H1 (cell line): ENCODE data around the gene TBC1D9. TPM values are rescaled to one million over a fixed set of nuclear protein-coding genes. Genes with fewer than 3 reads are reported as not detected.

Experiments used
- CTCF ChIA-PET: fragments of 300-600 bp; sonication (Branson Sonifier 250); formaldehyde crosslinking; loops from one replicate; lab custom pipeline; 2021; ENCODE audit not compliant: partially characterized antibody; lab: Charles Lee
- POLR2A ChIA-PET: fragments of 300-600 bp; sonication (Branson Sonifier 250); formaldehyde crosslinking; loops from one replicate; lab custom pipeline; 2021; ENCODE audit warnings: inconsistent platforms; ENCODE audit not compliant: partially characterized antibody; lab: Charles Lee
- DNase-seq, 2 experiments: peaks; one replicate each; pipeline versions ENCODE4 v3.0.0 to v3.0.0-alpha.2; 2010 to 2022; ENCODE audit warnings: low spot score in 2 of 2, low read depth in 1 of 2, mixed read lengths in 1 of 2
- FAIRE-seq: peaks from 2 replicates; lab custom pipeline; 2011; peaks lifted over from hg19 to GRCh38; lab: Jason Lieb, UNC
- H2AFZ ChIP-seq: 2 replicates; pipeline ENCODE4 v1.8.1; 2012; ENCODE audit warnings: low read length, inconsistent platforms
- H2AK5ac ChIP-seq: 2 replicates; pipeline ENCODE4 v1.6.1; 2013; ENCODE audit warnings: low read depth, low read length
- H2BK120ac ChIP-seq: replicated peaks from 2 replicates; pipeline ENCODE3; 2013; ENCODE audit warnings: low read depth, low read length, inconsistent platforms
- H2BK12ac ChIP-seq: 2 replicates; pipeline ENCODE4 v1.6.1; 2013; ENCODE audit warnings: low read depth, low read length
- H2BK15ac ChIP-seq: 2 replicates; pipeline ENCODE4 v1.6.1; 2013; ENCODE audit warnings: low read length
- H2BK20ac ChIP-seq: 2 replicates; pipeline ENCODE4 v1.6.1; 2013; ENCODE audit warnings: low read length
- H2BK5ac ChIP-seq: 2 replicates; pipeline ENCODE4 v1.6.1; 2013; ENCODE audit warnings: low read depth, low read length
- H3K14ac ChIP-seq: 2 replicates; pipeline ENCODE4 v1.6.1; 2013; ENCODE audit warnings: inconsistent platforms; ENCODE audit not compliant: insufficient read length
- H3K18ac ChIP-seq: 2 replicates; pipeline ENCODE4 v1.6.1; 2013; ENCODE audit warnings: low read length; ENCODE audit errors: extremely low read depth
- H3K23ac ChIP-seq: 2 replicates; pipeline ENCODE4 v1.6.1; 2013; ENCODE audit warnings: inconsistent platforms; ENCODE audit not compliant: insufficient read length
- H3K23me2 ChIP-seq: 2 replicates; pipeline ENCODE4 v1.6.1; 2013; ENCODE audit warnings: low read depth, low read length
- H3K27ac ChIP-seq: 2 replicates; pipeline ENCODE4 v1.6.1; 2011; ENCODE audit warnings: low read depth, low read length, inconsistent platforms
- H3K27me3 ChIP-seq, 4 experiments: replicated peaks in 1 of 4; 1 replicate in 1 of 4; 2 replicates in 3 of 4; pipeline versions ENCODE4 v1.6.1 to v1.8.1; 2011 to 2013; ENCODE audit warnings: low read length in 3 of 4, mild to moderate bottlenecking in 3 of 4, inconsistent platforms in 2 of 4, mixed read lengths in 2 of 4, moderate library complexity in 1 of 4; ENCODE audit not compliant: control insufficient read depth in 3 of 4, insufficient read depth in 3 of 4; ENCODE audit errors: extremely low read depth in 1 of 4
- H3K36me3 ChIP-seq, 4 experiments: 2 replicates each; pipeline versions ENCODE4 v1.6.1 to v1.8.1; 2011 to 2013; ENCODE audit warnings: mild to moderate bottlenecking in 4 of 4, low read length in 3 of 4, moderate library complexity in 2 of 4, control low read depth in 1 of 4, inconsistent platforms in 1 of 4; ENCODE audit not compliant: insufficient read depth in 4 of 4, control insufficient read depth in 2 of 4
- H3K4ac ChIP-seq: replicated peaks from 2 replicates; pipeline ENCODE3; 2013; ENCODE audit warnings: low read length, low read depth, mixed read lengths, inconsistent platforms; ENCODE audit not compliant: insufficient read length
- H3K4me1 ChIP-seq, 4 experiments: replicated peaks in 1 of 4; 1 replicate in 1 of 4; 2 replicates in 3 of 4; pipeline versions ENCODE4 v1.6.1 to v1.8.1; 2011 to 2013; ENCODE audit warnings: low read length in 3 of 4, inconsistent platforms in 2 of 4, mixed read lengths in 1 of 4; ENCODE audit not compliant: insufficient read depth in 4 of 4, control insufficient read depth in 3 of 4
- H3K4me2 ChIP-seq, 2 experiments: 2 replicates each; pipeline versions ENCODE4 v1.6.1 to v1.8.1; 2011 to 2013; ENCODE audit warnings: low read depth in 2 of 2, low read length in 2 of 2, control low read depth in 1 of 2, inconsistent platforms in 1 of 2, mild to moderate bottlenecking in 1 of 2; ENCODE audit not compliant: insufficient read depth in 1 of 2
- H3K4me3 ChIP-seq, 4 experiments: fragments of 200-600, 300-600 bp in 1 of 4; sonication (generic), shearing (Covaris generic), sonication (Bioruptor Twin) in 1 of 4; 2 replicates each; pipeline versions ENCODE4 v1.5.1 to v1.8.1; 2011 to 2016; ENCODE audit warnings: low read length in 4 of 4, low read depth in 3 of 4, control low read depth in 2 of 4, inconsistent platforms in 2 of 4, mild to moderate bottlenecking in 2 of 4, mixed read lengths in 1 of 4, moderate library complexity in 1 of 4; ENCODE audit not compliant: insufficient read depth in 2 of 4; ENCODE audit errors: extremely low read depth in 1 of 4
- H3K56ac ChIP-seq: replicated peaks from 2 replicates; pipeline ENCODE3; 2013; ENCODE audit warnings: low read depth, mild to moderate bottlenecking, mixed read lengths, low read length, inconsistent platforms; ENCODE audit not compliant: insufficient read length
- H3K79me1 ChIP-seq: 2 replicates; pipeline ENCODE4 v1.6.1; 2013; ENCODE audit warnings: low read depth, low read length, control low read depth
- H3K79me2 ChIP-seq, 2 experiments: 2 replicates each; pipeline versions ENCODE4 v1.6.1 to v1.8.1; 2012 to 2013; ENCODE audit warnings: low read length in 2 of 2, mild to moderate bottlenecking in 2 of 2, inconsistent platforms in 1 of 2; ENCODE audit not compliant: insufficient read depth in 2 of 2, control insufficient read depth in 1 of 2
- H3K9ac ChIP-seq, 4 experiments: replicated peaks in 1 of 4; 1 replicate in 1 of 4; 2 replicates in 3 of 4; pipeline versions ENCODE4 v1.6.1 to v1.8.1; 2011 to 2013; ENCODE audit warnings: low read depth in 3 of 4, low read length in 3 of 4, control low read depth in 2 of 4, mild to moderate bottlenecking in 2 of 4, moderate library complexity in 2 of 4, inconsistent platforms in 1 of 4; ENCODE audit errors: extremely low read depth in 1 of 4
- H3K9me3 ChIP-seq, 2 experiments: 2 replicates each; pipeline versions ENCODE4 v1.6.1 to v1.8.1; 2012 to 2013; ENCODE audit warnings: mild to moderate bottlenecking in 2 of 2, moderate library complexity in 2 of 2, control low read depth in 1 of 2, inconsistent platforms in 1 of 2, low read depth in 1 of 2, low read length in 1 of 2, mixed read lengths in 1 of 2; ENCODE audit not compliant: insufficient read depth in 2 of 2
- H4K20me1 ChIP-seq, 2 experiments: replicated peaks in 1 of 2; 2 replicates each; pipeline versions ENCODE3 to v1.8.1; 2011 to 2013; ENCODE audit warnings: inconsistent platforms in 2 of 2, low read length in 2 of 2, mild to moderate bottlenecking in 1 of 2; ENCODE audit not compliant: insufficient read depth in 2 of 2, control insufficient read depth in 1 of 2
- H4K5ac ChIP-seq: 2 replicates; pipeline ENCODE4 v1.6.1; 2013; ENCODE audit warnings: low read length, low read depth, mixed read lengths, inconsistent platforms; ENCODE audit not compliant: insufficient read length
- H4K8ac ChIP-seq: 2 replicates; pipeline ENCODE4 v1.8.0; 2013; ENCODE audit warnings: mild to moderate bottlenecking, moderate library complexity, low read length, inconsistent platforms; ENCODE audit not compliant: insufficient read depth; ENCODE audit errors: extremely low read depth
- H4K91ac ChIP-seq: replicated peaks from 2 replicates; pipeline ENCODE3; 2013; ENCODE audit warnings: low read length, mixed read lengths, inconsistent platforms; ENCODE audit not compliant: insufficient read length
- EP300 ChIP-seq, 2 experiments: IDR thresholded peaks; 1 replicate in 1 of 2; 2 replicates in 1 of 2; pipeline ENCODE4 v1.6.1; 2011 to 2012; ENCODE audit warnings: low read depth in 2 of 2, low read length in 2 of 2, mild to moderate bottlenecking in 2 of 2, borderline replicate concordance in 1 of 2, inconsistent platforms in 1 of 2, moderate library complexity in 1 of 2
- HDAC2 ChIP-seq, 2 experiments: fragments of 300-600 bp in 1 of 2; sonication (generic) in 1 of 2; IDR thresholded peaks; 2 replicates each; pipeline ENCODE4 v1.6.1; 2011 to 2012; ENCODE audit warnings: low read depth in 2 of 2, low read length in 2 of 2, mild to moderate bottlenecking in 2 of 2, moderate library complexity in 2 of 2, borderline replicate concordance in 1 of 2, inconsistent platforms in 1 of 2
- NRF1 ChIP-seq: IDR thresholded peaks from 2 replicates; pipeline ENCODE4 v1.6.1; 2011; ENCODE audit warnings: mild to moderate bottlenecking, low read depth, low read length, improper control_type of control experiment
- RAD21 ChIP-seq, 2 experiments: IDR thresholded peaks in 1 of 2; conservative IDR thresholded peaks in 1 of 2; 2 replicates each; pipeline ENCODE4 v1.6.1; 2011; ENCODE audit warnings: low read depth in 2 of 2, low read length in 2 of 2, improper control_type of control experiment in 1 of 2, inconsistent platforms in 1 of 2, mild to moderate bottlenecking in 1 of 2, moderate library complexity in 1 of 2
- TCF12 ChIP-seq: IDR thresholded peaks from 2 replicates; pipeline ENCODE4 v1.6.1; 2011; ENCODE audit warnings: low read depth, mild to moderate bottlenecking, low read length
- WGBS, 2 experiments: shearing (Covaris generic) in 1 of 2; methylation state at CpG; one replicate each; pipeline versions ENCODE4 v1.1.6 to v1.1.7; 2013 to 2015; ENCODE audit warnings: low lambda C conversion rate in 2 of 2, mixed read lengths in 2 of 2, inconsistent platforms in 1 of 2, low coverage in 1 of 2, missing lambda C conversion rate in 1 of 2; ENCODE audit not compliant: insufficient replicate concordance in 2 of 2, insufficient coverage in 1 of 2, insufficient read length in 1 of 2; ENCODE audit errors: extremely low coverage in 1 of 2, missing lambda C conversion rate in 1 of 2; 5-methylcytosine and 5-hydroxymethylcytosine counted together
- polyA plus RNA-seq, 7 experiments: library from polyadenylated mRNA; depleted of rRNA in 3 of 7; stranded (reverse) in 5 of 7; unstranded in 2 of 7; fragments of >200 nt in 5 of 7; fragments of 200-250 nt in 2 of 7; gene quantifications; 1 replicate in 5 of 7; 2 replicates in 1 of 7; 4 replicates in 1 of 7; pipeline versions ENCODE4 v1.2.1 to v1.2.3, GENCODE V29; 2011 to 2013; ENCODE audit warnings: missing spikeins in 2 of 7, mixed read lengths in 2 of 7
- total RNA-seq: library from RNA; stranded (reverse); fragmentation: NEBNext Ultra II Directional; extraction: Animal tissue kit (Norgen Biotek cat#: 25700); gene quantifications from 2 replicates; pipeline ENCODE4 v1.2.1, GENCODE V29; 2021
- TF ChIP-seq, protein P1 (sequence below), 3 experiments: IDR thresholded peaks; 1 replicate in 2 of 3; 2 replicates in 1 of 3; pipeline versions ENCODE4 v1.5.1 to v1.6.1; 2011; ENCODE audit warnings: low read length in 3 of 3, mild to moderate bottlenecking in 3 of 3, inconsistent platforms in 2 of 3, low read depth in 1 of 3, moderate library complexity in 1 of 3; ENCODE audit not compliant: insufficient read depth in 1 of 3; ENCODE audit errors: control extremely low read depth in 1 of 3
- TF ChIP-seq, protein P2 (sequence below): IDR thresholded peaks from 2 replicates; pipeline ENCODE4 v1.6.1; 2012; ENCODE audit warnings: low read length, inconsistent platforms

TBC1D9 gene
- total and polyA plus RNA-seq, 2 of the 8 experiments (the other 6 are each of a cell fraction or from before 2014, with no cell fraction given) = 0.94 to 1.0 TPM

DNA sequence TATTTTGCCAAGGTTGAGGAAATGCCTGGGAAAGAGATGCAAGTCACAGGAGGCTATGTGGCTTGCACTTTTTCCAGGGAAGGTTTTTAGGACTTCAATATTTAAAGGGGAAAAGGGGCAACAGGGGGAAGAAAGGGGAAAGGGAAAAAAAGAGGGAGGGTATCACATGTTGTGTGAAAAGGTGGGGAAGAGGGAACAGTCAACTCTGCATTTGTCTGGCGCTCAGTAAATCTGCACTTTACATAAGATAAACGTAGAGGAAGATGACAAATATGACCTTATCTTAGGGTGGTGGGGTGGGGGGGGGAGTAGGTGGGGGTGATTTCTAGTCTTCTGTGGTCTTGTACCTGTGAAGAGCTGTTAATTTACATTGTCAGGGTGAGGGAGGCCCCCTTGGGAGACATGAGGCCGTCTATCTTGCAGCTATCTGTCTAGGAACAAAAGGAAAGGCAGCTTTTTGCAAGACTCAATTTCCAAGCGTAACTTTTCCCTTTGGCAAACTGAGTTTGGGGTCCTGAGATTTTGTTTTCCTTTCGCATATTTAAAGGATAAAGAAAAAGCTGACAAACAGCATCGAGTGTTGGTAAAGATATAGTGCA lies 115.9 kb downstream of the TBC1D9 start:
- no peak overlapping the region for H3K4me2 ChIP-seq
- POLR2A ChIA-PET = interaction anchor here (0.6 kb wide), 1 partner anchor 479 kb away, joined by 3 read pairs; no protein-coding TSS in a partner anchor
- TF ChIP-seq TCF12 (no peak), EP300 (IDR thresholded peaks at IDR 0.05; ENCODE audit: borderline replicate concordance in 1 of 2, low read depth in 2 of 2, low read length in 2 of 2) (no peak), NRF1 (no peak), HDAC2 (IDR thresholded peaks at IDR 0.05; ENCODE audit: borderline replicate concordance in 1 of 2, low read depth in 2 of 2, low read length in 2 of 2) (no peak), RAD21 (IDR thresholded peaks at IDR 0.05 in 1 of 2, conservative IDR thresholded peaks at IDR 0.05 in 1 of 2; ENCODE audit: low read depth in 2 of 2, low read length in 2 of 2) (no peak)
- TF ChIP-seq, protein P1, sequence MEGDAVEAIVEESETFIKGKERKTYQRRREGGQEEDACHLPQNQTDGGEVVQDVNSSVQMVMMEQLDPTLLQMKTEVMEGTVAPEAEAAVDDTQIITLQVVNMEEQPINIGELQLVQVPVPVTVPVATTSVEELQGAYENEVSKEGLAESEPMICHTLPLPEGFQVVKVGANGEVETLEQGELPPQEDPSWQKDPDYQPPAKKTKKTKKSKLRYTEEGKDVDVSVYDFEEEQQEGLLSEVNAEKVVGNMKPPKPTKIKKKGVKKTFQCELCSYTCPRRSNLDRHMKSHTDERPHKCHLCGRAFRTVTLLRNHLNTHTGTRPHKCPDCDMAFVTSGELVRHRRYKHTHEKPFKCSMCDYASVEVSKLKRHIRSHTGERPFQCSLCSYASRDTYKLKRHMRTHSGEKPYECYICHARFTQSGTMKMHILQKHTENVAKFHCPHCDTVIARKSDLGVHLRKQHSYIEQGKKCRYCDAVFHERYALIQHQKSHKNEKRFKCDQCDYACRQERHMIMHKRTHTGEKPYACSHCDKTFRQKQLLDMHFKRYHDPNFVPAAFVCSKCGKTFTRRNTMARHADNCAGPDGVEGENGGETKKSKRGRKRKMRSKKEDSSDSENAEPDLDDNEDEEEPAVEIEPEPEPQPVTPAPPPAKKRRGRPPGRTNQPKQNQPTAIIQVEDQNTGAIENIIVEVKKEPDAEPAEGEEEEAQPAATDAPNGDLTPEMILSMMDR (IDR thresholded peaks at IDR 0.05; ENCODE audit: control extremely low read depth in 1 of 3, insufficient read depth in 1 of 3, low read depth in 1 of 3, low read length in 3 of 3) = no peak
- TF ChIP-seq, protein P2, sequence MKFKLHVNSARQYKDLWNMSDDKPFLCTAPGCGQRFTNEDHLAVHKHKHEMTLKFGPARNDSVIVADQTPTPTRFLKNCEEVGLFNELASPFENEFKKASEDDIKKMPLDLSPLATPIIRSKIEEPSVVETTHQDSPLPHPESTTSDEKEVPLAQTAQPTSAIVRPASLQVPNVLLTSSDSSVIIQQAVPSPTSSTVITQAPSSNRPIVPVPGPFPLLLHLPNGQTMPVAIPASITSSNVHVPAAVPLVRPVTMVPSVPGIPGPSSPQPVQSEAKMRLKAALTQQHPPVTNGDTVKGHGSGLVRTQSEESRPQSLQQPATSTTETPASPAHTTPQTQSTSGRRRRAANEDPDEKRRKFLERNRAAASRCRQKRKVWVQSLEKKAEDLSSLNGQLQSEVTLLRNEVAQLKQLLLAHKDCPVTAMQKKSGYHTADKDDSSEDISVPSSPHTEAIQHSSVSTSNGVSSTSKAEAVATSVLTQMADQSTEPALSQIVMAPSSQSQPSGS = no peak

More for the DNA sequence above, 115.9 kb downstream of the TBC1D9 start:
- H3K36me3 ChIP-seq = no peaks in the 10 kb centered on the region
- H3K79me1 ChIP-seq = no peaks in the 10 kb centered on the region
- H2BK15ac ChIP-seq = no peak overlapping the region
- no peak overlapping the region for H3K27ac ChIP-seq
- FAIRE-seq = no peak
- H3K79me2 ChIP-seq = no peaks in the 10 kb centered on the region
- no peak overlapping the region for H3K18ac ChIP-seq
- no peak overlapping the region for H3K14ac ChIP-seq
- 86% methylated on average over 6 of the region's 6 CpGs; no CpG with 5 or more reads in 1 of the 2 experiments for WGBS, 2 experiments
- no peak overlapping the region for H3K9ac ChIP-seq
- DNase-seq = no peak
- H3K27me3 ChIP-seq = no peaks in the 10 kb centered on the region
- H3K4me1 ChIP-seq = peaks cover 0 to 4% (median 3%) of the 10 kb centered on the region in 4 experiments; a peak in 5 of 7 replicates
- H3K4me3 ChIP-seq = no peak overlapping the region
- no peak overlapping the region for H4K8ac ChIP-seq
- CTCF ChIA-PET = interaction anchor here (0.8 to 1.5 kb wide), 3 partner anchors 22 to 196 kb away, joined by 3 to 4 read pairs (median 4); no protein-coding TSS in a partner anchor
- H2BK120ac ChIP-seq = no peak overlapping the region
- no peak overlapping the region for H3K4ac ChIP-seq
- H3K56ac ChIP-seq = no peak overlapping the region
- H2AFZ ChIP-seq = no peak overlapping the region
- no peak overlapping the region for H2BK5ac ChIP-seq
- no peak overlapping the region for H3K23ac ChIP-seq
- no peak overlapping the region for H2BK12ac ChIP-seq
- H4K5ac ChIP-seq = no peak overlapping the region
- H4K20me1 ChIP-seq = no peaks in the 10 kb centered on the region
- H2BK20ac ChIP-seq = no peak overlapping the region
- 0 out of 2 replicates have a peak, but pooled peaks cover 1% of the 10 kb centered on the region for H3K23me2 ChIP-seq
- H4K91ac ChIP-seq = no peak overlapping the region
- H3K9me3 ChIP-seq = no peaks in the 10 kb centered on the region
- H2AK5ac ChIP-seq = no peak overlapping the region
